HCT116 (cell line): ENCODE results near the gene PSME3IP1.

Source experiments
- EZH2 ChIP-seq: fragments of 200-600 bp; sonication (generic); IDR thresholded peaks from 2 replicates; pipeline ENCODE4 v1.6.1; 2017; ENCODE audit warnings: antibody characterized with exemption, mixed run types
- JUND ChIP-seq: IDR thresholded peaks from 2 replicates; pipeline ENCODE4 v1.6.1; 2012
- POLR2A ChIP-seq: IDR thresholded peaks from 2 replicates; pipeline ENCODE4 v1.7.0; 2011; ENCODE audit warnings: borderline replicate concordance; ENCODE audit not compliant: insufficient read depth, insufficient read length; ENCODE audit errors: extremely low read depth
- POLR2AphosphoS5 ChIP-seq: IDR thresholded peaks from 2 replicates; pipeline ENCODE4 v1.6.1; 2011; ENCODE audit warnings: mild to moderate bottlenecking, low read depth, low read length, moderate library complexity
- SIN3A ChIP-seq: IDR thresholded peaks from 2 replicates; pipeline ENCODE4 v1.6.1; 2012; ENCODE audit warnings: low read depth
- YY1 ChIP-seq: IDR thresholded peaks from 2 replicates; pipeline ENCODE4 v1.6.1; 2011; ENCODE audit warnings: low read length, low read depth, moderate library complexity, mild to moderate bottlenecking; ENCODE audit not compliant: insufficient replicate concordance; ENCODE audit errors: extremely low read depth
- TF ChIP-seq, protein P1 (sequence below), 3 experiments: fragments of 200-600 bp in 1 of 3; sonication (generic) in 1 of 3; IDR thresholded peaks in 2 of 3; conservative IDR thresholded peaks in 1 of 3; 2 replicates each; pipeline ENCODE4 v1.5.1; 2012 to 2017; ENCODE audit warnings: low read depth in 2 of 3, low read length in 2 of 3, antibody characterized with exemption in 1 of 3, borderline replicate concordance in 1 of 3, control low read depth in 1 of 3, mild to moderate bottlenecking in 1 of 3, mixed read lengths in 1 of 3, mixed run types in 1 of 3, moderate library complexity in 1 of 3; ENCODE audit not compliant: insufficient read depth in 1 of 3
- TF ChIP-seq, protein P2 (sequence below): IDR thresholded peaks from 2 replicates; pipeline ENCODE4 v1.6.1; 2012
- TF ChIP-seq, protein P3 (sequence below): IDR thresholded peaks from 2 replicates; pipeline ENCODE4 v1.6.1; 2012; ENCODE audit warnings: low read depth

DNA sequence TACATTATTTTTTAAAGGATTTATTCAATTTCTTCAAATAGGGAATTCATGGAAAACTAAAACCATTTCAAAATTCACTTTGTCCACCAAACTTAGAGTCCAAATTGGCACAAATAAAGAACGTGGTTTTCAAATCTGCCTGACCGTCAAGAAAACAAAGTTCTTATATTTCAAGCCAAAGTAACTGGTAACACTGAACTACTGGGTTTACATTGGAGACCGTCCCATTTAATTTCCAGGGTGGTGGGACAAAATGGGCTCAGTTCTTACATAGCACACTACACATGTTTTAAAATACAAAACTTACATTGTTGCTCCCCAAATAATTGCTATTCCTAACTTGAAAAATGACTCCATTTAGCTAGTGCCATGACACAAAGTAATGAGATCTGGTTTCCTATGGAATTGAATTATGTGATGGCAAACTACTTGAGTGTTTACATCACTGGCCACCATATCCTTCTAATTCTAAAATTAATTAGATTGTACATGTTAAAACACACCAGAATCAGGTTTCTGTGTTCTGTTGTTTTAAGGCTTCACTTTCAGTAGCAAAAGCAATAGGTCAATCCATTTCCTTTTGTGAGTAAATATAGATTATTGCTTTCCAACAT is 6.5 kb downstream of the PSME3IP1 start:
- TF ChIP-seq POLR2A (no peak), POLR2AphosphoS5 (no peak), JUND (no peak), YY1 (no peak), SIN3A (no peak), EZH2 (no peak)
- TF ChIP-seq, protein P1, sequence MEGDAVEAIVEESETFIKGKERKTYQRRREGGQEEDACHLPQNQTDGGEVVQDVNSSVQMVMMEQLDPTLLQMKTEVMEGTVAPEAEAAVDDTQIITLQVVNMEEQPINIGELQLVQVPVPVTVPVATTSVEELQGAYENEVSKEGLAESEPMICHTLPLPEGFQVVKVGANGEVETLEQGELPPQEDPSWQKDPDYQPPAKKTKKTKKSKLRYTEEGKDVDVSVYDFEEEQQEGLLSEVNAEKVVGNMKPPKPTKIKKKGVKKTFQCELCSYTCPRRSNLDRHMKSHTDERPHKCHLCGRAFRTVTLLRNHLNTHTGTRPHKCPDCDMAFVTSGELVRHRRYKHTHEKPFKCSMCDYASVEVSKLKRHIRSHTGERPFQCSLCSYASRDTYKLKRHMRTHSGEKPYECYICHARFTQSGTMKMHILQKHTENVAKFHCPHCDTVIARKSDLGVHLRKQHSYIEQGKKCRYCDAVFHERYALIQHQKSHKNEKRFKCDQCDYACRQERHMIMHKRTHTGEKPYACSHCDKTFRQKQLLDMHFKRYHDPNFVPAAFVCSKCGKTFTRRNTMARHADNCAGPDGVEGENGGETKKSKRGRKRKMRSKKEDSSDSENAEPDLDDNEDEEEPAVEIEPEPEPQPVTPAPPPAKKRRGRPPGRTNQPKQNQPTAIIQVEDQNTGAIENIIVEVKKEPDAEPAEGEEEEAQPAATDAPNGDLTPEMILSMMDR (IDR thresholded peaks at IDR 0.05 in 2 of 3, conservative IDR thresholded peaks at IDR 0.05 in 1 of 3; ENCODE audit: borderline replicate concordance in 1 of 3, insufficient read depth in 1 of 3, low read depth in 2 of 3, low read length in 2 of 3) = no peak
- TF ChIP-seq, protein P2, sequence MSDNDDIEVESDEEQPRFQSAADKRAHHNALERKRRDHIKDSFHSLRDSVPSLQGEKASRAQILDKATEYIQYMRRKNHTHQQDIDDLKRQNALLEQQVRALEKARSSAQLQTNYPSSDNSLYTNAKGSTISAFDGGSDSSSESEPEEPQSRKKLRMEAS = no peak
- TF ChIP-seq, protein P3, sequence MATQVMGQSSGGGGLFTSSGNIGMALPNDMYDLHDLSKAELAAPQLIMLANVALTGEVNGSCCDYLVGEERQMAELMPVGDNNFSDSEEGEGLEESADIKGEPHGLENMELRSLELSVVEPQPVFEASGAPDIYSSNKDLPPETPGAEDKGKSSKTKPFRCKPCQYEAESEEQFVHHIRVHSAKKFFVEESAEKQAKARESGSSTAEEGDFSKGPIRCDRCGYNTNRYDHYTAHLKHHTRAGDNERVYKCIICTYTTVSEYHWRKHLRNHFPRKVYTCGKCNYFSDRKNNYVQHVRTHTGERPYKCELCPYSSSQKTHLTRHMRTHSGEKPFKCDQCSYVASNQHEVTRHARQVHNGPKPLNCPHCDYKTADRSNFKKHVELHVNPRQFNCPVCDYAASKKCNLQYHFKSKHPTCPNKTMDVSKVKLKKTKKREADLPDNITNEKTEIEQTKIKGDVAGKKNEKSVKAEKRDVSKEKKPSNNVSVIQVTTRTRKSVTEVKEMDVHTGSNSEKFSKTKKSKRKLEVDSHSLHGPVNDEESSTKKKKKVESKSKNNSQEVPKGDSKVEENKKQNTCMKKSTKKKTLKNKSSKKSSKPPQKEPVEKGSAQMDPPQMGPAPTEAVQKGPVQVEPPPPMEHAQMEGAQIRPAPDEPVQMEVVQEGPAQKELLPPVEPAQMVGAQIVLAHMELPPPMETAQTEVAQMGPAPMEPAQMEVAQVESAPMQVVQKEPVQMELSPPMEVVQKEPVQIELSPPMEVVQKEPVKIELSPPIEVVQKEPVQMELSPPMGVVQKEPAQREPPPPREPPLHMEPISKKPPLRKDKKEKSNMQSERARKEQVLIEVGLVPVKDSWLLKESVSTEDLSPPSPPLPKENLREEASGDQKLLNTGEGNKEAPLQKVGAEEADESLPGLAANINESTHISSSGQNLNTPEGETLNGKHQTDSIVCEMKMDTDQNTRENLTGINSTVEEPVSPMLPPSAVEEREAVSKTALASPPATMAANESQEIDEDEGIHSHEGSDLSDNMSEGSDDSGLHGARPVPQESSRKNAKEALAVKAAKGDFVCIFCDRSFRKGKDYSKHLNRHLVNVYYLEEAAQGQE = no peak
